GM23248 (cell line): ENCODE results near the gene RAB8A.

Experiments
- EZH2 ChIP-seq: fragments of 200-600 bp; sonication (generic); IDR thresholded peaks from 2 replicates; pipeline ENCODE4 v1.6.1; 2018; ENCODE audit warnings: antibody characterized with exemption, mild to moderate bottlenecking; ENCODE audit not compliant: insufficient read depth, poor library complexity, severe bottlenecking
- EZH2phosphoT487 ChIP-seq: fragments of 200-600 bp; sonication (generic); IDR thresholded peaks from 2 replicates; pipeline ENCODE4 v1.6.1; 2018; ENCODE audit warnings: antibody characterized with exemption, moderate library complexity, mild to moderate bottlenecking, low read depth; ENCODE audit not compliant: insufficient read depth

DNA sequence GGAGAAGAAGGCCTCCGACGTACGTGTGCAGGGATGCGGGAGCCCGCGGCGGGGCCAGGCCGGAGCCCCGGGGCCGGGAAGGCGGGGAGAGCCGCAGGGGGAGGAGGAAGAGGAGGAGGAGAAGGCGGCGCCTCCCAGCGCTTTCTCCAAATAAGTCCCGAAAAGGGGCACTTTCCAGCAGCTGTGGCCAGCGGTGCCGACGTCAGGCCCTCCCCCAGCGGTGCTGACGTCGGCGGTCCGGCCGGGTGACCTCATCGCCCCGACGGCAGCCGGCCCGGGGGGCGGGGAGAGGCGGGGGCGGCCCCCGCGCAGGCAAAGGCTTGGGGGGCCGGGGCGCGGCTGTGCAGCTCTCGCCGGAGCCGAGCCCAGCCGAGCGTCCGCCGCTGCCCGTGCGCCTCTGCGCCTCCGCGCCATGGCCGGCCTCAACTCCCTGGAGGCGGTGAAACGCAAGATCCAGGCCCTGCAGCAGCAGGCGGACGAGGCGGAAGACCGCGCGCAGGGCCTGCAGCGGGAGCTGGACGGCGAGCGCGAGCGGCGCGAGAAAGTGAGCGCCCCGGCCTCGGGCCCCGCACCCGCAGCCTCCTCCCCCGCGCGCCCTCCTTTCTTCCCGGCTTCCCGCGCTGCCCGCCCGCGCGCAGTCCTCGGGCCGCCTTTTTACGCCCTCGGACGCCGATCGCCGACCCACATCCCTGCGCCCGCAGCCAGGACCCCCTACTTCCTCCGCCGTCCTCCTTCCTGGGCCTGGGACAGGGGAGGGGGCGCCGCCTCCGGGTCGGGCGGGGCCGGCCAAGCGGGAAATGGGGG is 35.3 kb upstream of the RAB8A start, which contains the start of gene TPM4:
- TF ChIP-seq EZH2: no peak
- no peak for TF ChIP-seq EZH2phosphoT487
